Nephron progenitor cell (in vitro differentiated cells): ENCODE data around the gene PFDN4.

Experiments
- DNase-seq: peaks from one replicate; pipeline ENCODE4 v3.0.0; 2021
- H3K27ac Mint-ChIP-seq: 2 replicates; pipeline ENCODE4 v1.8.0; 2021; ENCODE audit warnings: mild to moderate bottlenecking, moderate library complexity, mixed read lengths
- H3K27me3 Mint-ChIP-seq: 2 replicates; pipeline ENCODE4 v1.8.0; 2021; ENCODE audit warnings: mild to moderate bottlenecking, low read depth, mixed read lengths; ENCODE audit not compliant: poor library complexity
- H3K36me3 Mint-ChIP-seq: 2 replicates; pipeline ENCODE4 v1.8.0; 2021; ENCODE audit warnings: low read depth, mixed read lengths
- H3K4me1 Mint-ChIP-seq: 2 replicates; pipeline ENCODE4 v1.8.0; 2021; ENCODE audit warnings: mixed read lengths
- H3K4me3 Mint-ChIP-seq: 2 replicates; pipeline ENCODE4 v1.8.0; 2021; ENCODE audit warnings: mild to moderate bottlenecking, moderate library complexity, mixed read lengths
- H3K9me3 Mint-ChIP-seq: 2 replicates; pipeline ENCODE4 v1.8.0; 2021; ENCODE audit warnings: mild to moderate bottlenecking, moderate library complexity, mixed read lengths
- CTCF ChIP-seq: fragments of 200-600 bp; sonication (generic); IDR thresholded peaks from 2 replicates; pipeline ENCODE4 v1.5.0; 2021; ENCODE audit warnings: antibody characterized with exemption

PFDN4 gene

GRCh38 chr20:54178256-54178655, 29.6 kb upstream of the PFDN4 start:
- no peak for DNase-seq
- peaks cover 57% of the 10 kb centered on the region for H3K27me3 Mint-ChIP-seq
- H3K4me3 Mint-ChIP-seq, result no peak overlapping the region
- no peaks in the 10 kb centered on the region for H3K36me3 Mint-ChIP-seq
- no peak for TF ChIP-seq CTCF
- peaks cover 14% of the 10 kb centered on the region for H3K4me1 Mint-ChIP-seq
- no peaks in the 10 kb centered on the region for H3K9me3 Mint-ChIP-seq
- H3K27ac Mint-ChIP-seq, result no peak overlapping the region

GRCh38 chr20:54179946-54180345, 27.9 kb upstream of the PFDN4 start:
- no peaks in the 10 kb centered on the region for H3K36me3 Mint-ChIP-seq
- no peaks in the 10 kb centered on the region for H3K9me3 Mint-ChIP-seq
- peaks cover 1% of the 10 kb centered on the region for H3K4me1 Mint-ChIP-seq
- no peak for TF ChIP-seq CTCF
- no peak overlapping the region for H3K4me3 Mint-ChIP-seq
- peaks cover 41% of the 10 kb centered on the region for H3K27me3 Mint-ChIP-seq
- H3K27ac Mint-ChIP-seq, result no peak overlapping the region
- no peak for DNase-seq

- H3K4me1 Mint-ChIP-seq, result no peaks in the 10 kb centered on the region
- no peak for TF ChIP-seq CTCF
- peaks cover 35% of the 10 kb centered on the region for H3K27me3 Mint-ChIP-seq
- H3K9me3 Mint-ChIP-seq, result no peaks in the 10 kb centered on the region
- H3K36me3 Mint-ChIP-seq, result no peaks in the 10 kb centered on the region
- no peak for DNase-seq
- no peak overlapping the region for H3K27ac Mint-ChIP-seq
- H3K4me3 Mint-ChIP-seq, result no peak overlapping the region
These were observed 27.0 kb upstream of the PFDN4 start for GRCh38 chr20:54180931-54181330.

GRCh38 chr20:54184071-54184470, 23.8 kb upstream of the PFDN4 start:
- H3K27me3 Mint-ChIP-seq, result peaks cover 21% of the 10 kb centered on the region
- no peaks in the 10 kb centered on the region for H3K4me1 Mint-ChIP-seq
- H3K4me3 Mint-ChIP-seq, result no peak overlapping the region
- no peak for TF ChIP-seq CTCF
- H3K9me3 Mint-ChIP-seq, result no peaks in the 10 kb centered on the region
- no peaks in the 10 kb centered on the region for H3K36me3 Mint-ChIP-seq
- no peak overlapping the region for H3K27ac Mint-ChIP-seq
- DNase-seq, result no peak

GRCh38 chr20:54184904-54185626, 22.8 kb upstream of the PFDN4 start:
- H3K27ac Mint-ChIP-seq, result no peak overlapping the region
- TF ChIP-seq CTCF, result no peak
- no peaks in the 10 kb centered on the region for H3K9me3 Mint-ChIP-seq
- peaks cover 13% of the 10 kb centered on the region for H3K27me3 Mint-ChIP-seq
- DNase-seq, result no peak
- no peaks in the 10 kb centered on the region for H3K4me1 Mint-ChIP-seq
- no peak overlapping the region for H3K4me3 Mint-ChIP-seq
- no peaks in the 10 kb centered on the region for H3K36me3 Mint-ChIP-seq
